Panc1 (cell line): Measurements from ENCODE around the gene PHLPP1. TPM values are rescaled to one million over a fixed set of nuclear protein-coding genes. Genes with fewer than 3 reads are reported as not detected.

ENCODE experiments used
- ATAC-seq: fragments of 200-7000 bp; cut with Tn5 transposase; 2 replicates; pipeline ENCODE4 v1.9.1; 2020; ENCODE audit warnings: mild to moderate bottlenecking, moderate library complexity
- BruUV-seq: library from RNA; stranded (reverse); fragments of 400-500 nt; replicated peaks from 2 replicates; lab custom pipeline; 2021; lab: Mats Ljungman, UMichigan
- CTCF ChIA-PET: fragments of 300-600 bp; sonication (Branson Sonifier 250); formaldehyde crosslinking; loops from one replicate; lab custom pipeline; 2022; ENCODE audit warnings: antibody characterized with exemption; lab: Charles Lee
- POLR2A ChIA-PET: fragments of 300-600 bp; sonication (Branson Sonifier 250); formaldehyde crosslinking; loops from one replicate; lab custom pipeline; 2022; ENCODE audit warnings: antibody characterized with exemption; lab: Charles Lee
- DNase-seq: peaks from one replicate; pipeline ENCODE4 v3.0.0-alpha.2; 2010; ENCODE audit warnings: low read depth, low spot score
- H3K27ac ChIP-seq: 2 replicates; pipeline ENCODE4 v1.5.1; 2011; ENCODE audit warnings: mild to moderate bottlenecking, low read length, inconsistent platforms
- H3K27me3 ChIP-seq: fragments of 200-500 bp; sonication (Bioruptor generic); 2 replicates; pipeline ENCODE4 v1.6.0; 2014; ENCODE audit warnings: low read length, inconsistent platforms; ENCODE audit not compliant: control insufficient read depth, insufficient read depth
- H3K36me3 ChIP-seq: fragments of 200-500 bp; sonication (Bioruptor generic); 2 replicates; pipeline ENCODE4 v1.5.1; 2014; ENCODE audit warnings: inconsistent platforms, mild to moderate bottlenecking, low read length, moderate library complexity; ENCODE audit not compliant: control insufficient read depth, insufficient read depth
- H3K4me1 ChIP-seq: 2 replicates; pipeline ENCODE4 v1.5.1; 2011; ENCODE audit warnings: inconsistent platforms, mild to moderate bottlenecking, low read length, moderate library complexity; ENCODE audit not compliant: control insufficient read depth, insufficient read depth
- H3K4me3 ChIP-seq, 2 experiments: 2 replicates each; pipeline ENCODE4 v1.5.1; 2011 to 2012; ENCODE audit warnings: low read depth in 2 of 2, low read length in 2 of 2, mild to moderate bottlenecking in 2 of 2, inconsistent platforms in 1 of 2, moderate library complexity in 1 of 2
- H3K9me3 ChIP-seq: fragments of 200-500 bp; sonication (Bioruptor generic); 2 replicates; pipeline ENCODE4 v1.5.1; 2014; ENCODE audit warnings: low read depth, mild to moderate bottlenecking, inconsistent platforms, low read length, moderate library complexity; ENCODE audit not compliant: control insufficient read depth, insufficient read depth
- CTCF ChIP-seq: fragments of 450-650 bp; IDR thresholded peaks from 2 replicates; pipeline ENCODE4 v1.5.1; 2017; ENCODE audit warnings: mild to moderate bottlenecking
- POLR2AphosphoS5 ChIP-seq: IDR thresholded peaks from 2 replicates; pipeline ENCODE4 v1.6.1; 2012; ENCODE audit warnings: mild to moderate bottlenecking, low read depth, low read length, moderate library complexity
- SIN3A ChIP-seq: IDR thresholded peaks from 2 replicates; pipeline ENCODE4 v1.6.1; 2012; ENCODE audit warnings: low read depth, mild to moderate bottlenecking, low read length, moderate library complexity, borderline replicate concordance; ENCODE audit not compliant: insufficient read depth
- TCF7L2 ChIP-seq: IDR thresholded peaks from 2 replicates; pipeline ENCODE4 v1.6.1; 2011; ENCODE audit warnings: mild to moderate bottlenecking, low read depth, low read length, inconsistent platforms
- in situ Hi-C: cut with HindIII; loops from 2 replicates; pipeline ENCODE4 v1.10.0; 2016; ENCODE audit warnings: low sequenced_read_pairs, low pct_unique_long_range_greater_than_20kb
- intact Hi-C: fragments of 100-400 bp; cut with micrococcal nuclease; formaldehyde crosslinking; loops from one replicate; pipeline ENCODE4 v1.10.0; 2022; ENCODE audit not compliant: unreplicated experiment
- total RNA-seq: library from RNA; stranded (reverse); gene quantifications from one replicate; pipeline ENCODE4 v1.2.1, GENCODE V29; 2021; ENCODE audit not compliant: unreplicated experiment
- TF ChIP-seq, protein P1 (sequence below), 2 experiments: IDR thresholded peaks; 2 replicates each; pipeline ENCODE4 v1.6.1; 2011 to 2012; ENCODE audit warnings: low read depth in 2 of 2, control low read depth in 1 of 2, low read length in 1 of 2, mild to moderate bottlenecking in 1 of 2, moderate library complexity in 1 of 2; ENCODE audit not compliant: insufficient read depth in 1 of 2

PHLPP1 gene
- total RNA-seq, 1 experiment from 2014 or later, result 6.3 TPM

DNA sequence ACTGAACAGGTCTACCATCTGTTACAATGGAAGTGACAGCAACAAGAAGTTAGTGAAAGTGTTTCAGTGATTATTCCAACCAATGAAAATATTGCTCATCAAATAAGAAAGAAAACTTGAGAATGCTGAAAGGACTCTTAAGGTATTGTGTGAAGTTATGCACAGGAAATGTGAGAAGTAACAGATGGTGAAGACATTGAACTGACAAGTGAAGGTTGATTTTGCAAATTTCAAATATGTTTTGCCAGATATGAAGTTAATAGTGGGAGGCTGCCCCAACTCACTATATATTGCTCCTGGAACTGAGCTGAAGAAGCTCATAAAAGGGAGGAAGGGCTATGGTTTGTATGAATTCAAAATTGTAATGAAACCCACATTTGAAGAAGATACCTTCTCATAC is 97.5 kb downstream of the PHLPP1 start:
- H3K27me3 ChIP-seq, result no peaks in the 10 kb centered on the region
- ChIA-PET POLR2A (interaction anchor here (0.5 kb wide), 1 partner anchor 25 kb away, joined by 5 read pairs; no protein-coding TSS in a partner anchor), CTCF (no interaction called here)
- intact Hi-C loops (no loop called here), in situ Hi-C loops (no loop called here)
- no peaks in the 10 kb centered on the region for H3K9me3 ChIP-seq
- no peak for TF ChIP-seq CTCF
- no peak for TF ChIP-seq TCF7L2
- no peak for TF ChIP-seq POLR2AphosphoS5
- no peak for TF ChIP-seq SIN3A
- TF ChIP-seq, protein P1, sequence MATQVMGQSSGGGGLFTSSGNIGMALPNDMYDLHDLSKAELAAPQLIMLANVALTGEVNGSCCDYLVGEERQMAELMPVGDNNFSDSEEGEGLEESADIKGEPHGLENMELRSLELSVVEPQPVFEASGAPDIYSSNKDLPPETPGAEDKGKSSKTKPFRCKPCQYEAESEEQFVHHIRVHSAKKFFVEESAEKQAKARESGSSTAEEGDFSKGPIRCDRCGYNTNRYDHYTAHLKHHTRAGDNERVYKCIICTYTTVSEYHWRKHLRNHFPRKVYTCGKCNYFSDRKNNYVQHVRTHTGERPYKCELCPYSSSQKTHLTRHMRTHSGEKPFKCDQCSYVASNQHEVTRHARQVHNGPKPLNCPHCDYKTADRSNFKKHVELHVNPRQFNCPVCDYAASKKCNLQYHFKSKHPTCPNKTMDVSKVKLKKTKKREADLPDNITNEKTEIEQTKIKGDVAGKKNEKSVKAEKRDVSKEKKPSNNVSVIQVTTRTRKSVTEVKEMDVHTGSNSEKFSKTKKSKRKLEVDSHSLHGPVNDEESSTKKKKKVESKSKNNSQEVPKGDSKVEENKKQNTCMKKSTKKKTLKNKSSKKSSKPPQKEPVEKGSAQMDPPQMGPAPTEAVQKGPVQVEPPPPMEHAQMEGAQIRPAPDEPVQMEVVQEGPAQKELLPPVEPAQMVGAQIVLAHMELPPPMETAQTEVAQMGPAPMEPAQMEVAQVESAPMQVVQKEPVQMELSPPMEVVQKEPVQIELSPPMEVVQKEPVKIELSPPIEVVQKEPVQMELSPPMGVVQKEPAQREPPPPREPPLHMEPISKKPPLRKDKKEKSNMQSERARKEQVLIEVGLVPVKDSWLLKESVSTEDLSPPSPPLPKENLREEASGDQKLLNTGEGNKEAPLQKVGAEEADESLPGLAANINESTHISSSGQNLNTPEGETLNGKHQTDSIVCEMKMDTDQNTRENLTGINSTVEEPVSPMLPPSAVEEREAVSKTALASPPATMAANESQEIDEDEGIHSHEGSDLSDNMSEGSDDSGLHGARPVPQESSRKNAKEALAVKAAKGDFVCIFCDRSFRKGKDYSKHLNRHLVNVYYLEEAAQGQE (IDR thresholded peaks at IDR 0.05; ENCODE audit: insufficient read depth in 1 of 2, low read depth in 2 of 2, low read length in 1 of 2), result no peak
- peaks cover 6% of the 10 kb centered on the region; the same call in 1 of the 2 replicates for H3K4me1 ChIP-seq
- H3K36me3 ChIP-seq, result no peaks in the 10 kb centered on the region
- H3K27ac ChIP-seq, result no peak overlapping the region
- no peak overlapping the region for H3K4me3 ChIP-seq
- DNase-seq (no peak), ATAC-seq (no peak)
- no TSS peak for BruUV-seq

DNA sequence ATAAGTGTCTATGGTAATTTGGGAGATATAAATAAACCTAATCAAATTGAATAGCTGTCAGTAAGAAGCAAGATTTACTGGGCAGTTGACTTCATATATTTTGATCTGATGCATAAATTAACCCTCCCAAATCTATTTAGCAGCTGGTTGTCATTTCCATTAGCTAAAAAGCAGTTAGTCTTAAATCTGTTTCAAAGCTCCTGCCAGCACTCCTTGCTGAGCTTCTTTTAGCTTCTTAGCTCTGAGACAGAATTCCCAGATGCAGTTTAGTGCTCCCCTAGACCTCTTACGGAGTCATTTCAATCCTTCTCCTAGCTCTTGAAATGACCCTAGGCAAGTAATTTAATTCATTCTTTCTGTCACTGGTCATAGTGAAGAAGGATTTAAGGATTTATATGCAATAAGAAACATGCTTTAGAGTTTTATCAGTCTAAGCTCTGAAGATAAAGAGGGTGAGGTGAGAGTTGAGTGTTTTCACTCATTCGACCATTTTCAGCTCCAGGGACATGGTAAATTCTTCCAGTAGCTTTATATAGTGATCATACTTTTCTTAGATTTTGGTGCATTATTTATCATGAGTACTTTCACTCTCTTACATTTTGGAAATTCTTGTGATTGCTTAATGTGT is 98.9 kb downstream of the PHLPP1 start:
- H3K27ac ChIP-seq, result no peak overlapping the region
- H3K27me3 ChIP-seq, result no peaks in the 10 kb centered on the region
- POLR2A ChIA-PET, result no interaction called here
- CTCF ChIA-PET, result no interaction called here
- peaks cover 6% of the 10 kb centered on the region; the same call in 1 of the 2 replicates for H3K4me1 ChIP-seq
- in situ Hi-C loops (no loop called here), intact Hi-C loops (no loop called here)
- TF ChIP-seq CTCF, result no peak
- no peak for TF ChIP-seq POLR2AphosphoS5
- TF ChIP-seq TCF7L2, result no peak
- TF ChIP-seq SIN3A, result no peak
- TF ChIP-seq, protein P1 (IDR thresholded peaks at IDR 0.05; ENCODE audit: insufficient read depth in 1 of 2, low read depth in 2 of 2, low read length in 1 of 2), result no peak
- ATAC-seq (no peak), DNase-seq (no peak)
- H3K9me3 ChIP-seq, result no peaks in the 10 kb centered on the region
- no TSS peak for BruUV-seq
- H3K4me3 ChIP-seq, result no peak overlapping the region
- no peaks in the 10 kb centered on the region for H3K36me3 ChIP-seq
